Coronary artery (tissue), 2 donors: ENCODE data around the gene KMT2D.

Experiments
- DNase-seq: peaks from one replicate; pipeline ENCODE4 v3.0.0-alpha.2; 2017; ENCODE audit warnings: low spot score
- H3K27ac ChIP-seq, 2 donors: fragments of 200-600 bp; sonication (generic); one replicate each; pipeline ENCODE4 v1.5.1; 2016 to 2019
- H3K4me3 ChIP-seq: fragments of 200-600 bp; sonication (generic); 2 replicates; pipeline ENCODE4 v1.5.1; 2016; ENCODE audit warnings: mild to moderate bottlenecking, moderate library complexity
- TF ChIP-seq, protein P1 (sequence below): fragments of 200-600 bp; sonication (generic); IDR thresholded peaks from one replicate; pipeline ENCODE4 v1.5.1; 2019; ENCODE audit warnings: antibody characterized with exemption

The KMT2D gene, protein sequence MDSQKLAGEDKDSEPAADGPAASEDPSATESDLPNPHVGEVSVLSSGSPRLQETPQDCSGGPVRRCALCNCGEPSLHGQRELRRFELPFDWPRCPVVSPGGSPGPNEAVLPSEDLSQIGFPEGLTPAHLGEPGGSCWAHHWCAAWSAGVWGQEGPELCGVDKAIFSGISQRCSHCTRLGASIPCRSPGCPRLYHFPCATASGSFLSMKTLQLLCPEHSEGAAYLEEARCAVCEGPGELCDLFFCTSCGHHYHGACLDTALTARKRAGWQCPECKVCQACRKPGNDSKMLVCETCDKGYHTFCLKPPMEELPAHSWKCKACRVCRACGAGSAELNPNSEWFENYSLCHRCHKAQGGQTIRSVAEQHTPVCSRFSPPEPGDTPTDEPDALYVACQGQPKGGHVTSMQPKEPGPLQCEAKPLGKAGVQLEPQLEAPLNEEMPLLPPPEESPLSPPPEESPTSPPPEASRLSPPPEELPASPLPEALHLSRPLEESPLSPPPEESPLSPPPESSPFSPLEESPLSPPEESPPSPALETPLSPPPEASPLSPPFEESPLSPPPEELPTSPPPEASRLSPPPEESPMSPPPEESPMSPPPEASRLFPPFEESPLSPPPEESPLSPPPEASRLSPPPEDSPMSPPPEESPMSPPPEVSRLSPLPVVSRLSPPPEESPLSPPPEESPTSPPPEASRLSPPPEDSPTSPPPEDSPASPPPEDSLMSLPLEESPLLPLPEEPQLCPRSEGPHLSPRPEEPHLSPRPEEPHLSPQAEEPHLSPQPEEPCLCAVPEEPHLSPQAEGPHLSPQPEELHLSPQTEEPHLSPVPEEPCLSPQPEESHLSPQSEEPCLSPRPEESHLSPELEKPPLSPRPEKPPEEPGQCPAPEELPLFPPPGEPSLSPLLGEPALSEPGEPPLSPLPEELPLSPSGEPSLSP (N-terminal part only)

DNA sequence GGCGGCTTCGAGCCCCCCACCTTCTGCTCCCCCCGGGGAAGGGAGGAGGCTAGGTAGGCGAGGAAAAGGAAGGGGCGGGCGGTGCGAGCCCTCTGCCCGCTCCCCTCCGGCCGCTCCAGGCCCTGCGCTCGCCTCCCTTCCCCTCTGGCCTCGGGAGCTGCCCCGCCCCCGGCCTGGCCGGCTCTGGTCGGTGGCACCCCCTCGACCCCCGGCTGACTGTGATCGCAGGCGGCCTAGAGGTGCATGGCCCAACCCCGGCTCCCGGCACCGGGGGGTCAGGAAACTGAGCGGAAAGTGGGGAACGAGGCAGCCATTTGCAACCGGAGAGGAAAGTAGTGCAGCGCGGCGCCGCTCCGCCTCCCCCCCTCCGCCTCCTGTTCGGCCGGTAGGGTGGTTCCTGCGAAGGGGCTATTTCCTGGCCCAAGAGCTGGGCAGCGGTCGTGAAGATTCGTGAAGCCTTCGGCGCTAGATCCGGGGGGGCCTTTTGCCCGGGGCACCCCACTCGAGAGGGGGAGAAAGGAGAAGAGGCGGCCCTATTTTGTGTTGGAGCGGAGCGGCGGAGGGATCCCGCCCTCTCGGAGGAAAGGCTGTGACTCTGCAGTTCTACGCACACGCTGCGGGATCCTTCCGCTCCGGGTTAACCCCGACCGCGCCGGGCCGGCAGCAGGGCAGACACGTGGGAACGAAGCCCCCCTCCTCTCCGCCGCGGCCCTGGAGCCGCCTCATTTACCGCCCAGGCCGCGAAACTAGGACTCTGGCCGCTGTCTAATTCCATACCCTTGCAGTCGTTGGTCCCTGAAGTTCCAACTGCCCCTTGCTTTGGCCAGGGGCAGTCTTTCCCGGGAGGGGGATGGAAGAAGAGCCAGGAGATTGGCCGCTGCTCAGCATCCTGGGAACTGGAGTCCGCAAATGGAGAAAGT lies at the start of gene KMT2D:
Gene KMT2D (minus strand): TSS at position 558 of the 920 bp plus-strand sequence. CDS start 5,470 bp downstream, outside the sequence.
- DNase-seq: peak; percentile 94
- Histone ChIP-seq H3K4me3 (peak within 1 kb of the TSS; percentile 88), H3K27ac (peak within 1 kb of the TSS; percentile 88 to 98)
- TF ChIP-seq, protein P1, sequence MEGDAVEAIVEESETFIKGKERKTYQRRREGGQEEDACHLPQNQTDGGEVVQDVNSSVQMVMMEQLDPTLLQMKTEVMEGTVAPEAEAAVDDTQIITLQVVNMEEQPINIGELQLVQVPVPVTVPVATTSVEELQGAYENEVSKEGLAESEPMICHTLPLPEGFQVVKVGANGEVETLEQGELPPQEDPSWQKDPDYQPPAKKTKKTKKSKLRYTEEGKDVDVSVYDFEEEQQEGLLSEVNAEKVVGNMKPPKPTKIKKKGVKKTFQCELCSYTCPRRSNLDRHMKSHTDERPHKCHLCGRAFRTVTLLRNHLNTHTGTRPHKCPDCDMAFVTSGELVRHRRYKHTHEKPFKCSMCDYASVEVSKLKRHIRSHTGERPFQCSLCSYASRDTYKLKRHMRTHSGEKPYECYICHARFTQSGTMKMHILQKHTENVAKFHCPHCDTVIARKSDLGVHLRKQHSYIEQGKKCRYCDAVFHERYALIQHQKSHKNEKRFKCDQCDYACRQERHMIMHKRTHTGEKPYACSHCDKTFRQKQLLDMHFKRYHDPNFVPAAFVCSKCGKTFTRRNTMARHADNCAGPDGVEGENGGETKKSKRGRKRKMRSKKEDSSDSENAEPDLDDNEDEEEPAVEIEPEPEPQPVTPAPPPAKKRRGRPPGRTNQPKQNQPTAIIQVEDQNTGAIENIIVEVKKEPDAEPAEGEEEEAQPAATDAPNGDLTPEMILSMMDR: no peak

DNA sequence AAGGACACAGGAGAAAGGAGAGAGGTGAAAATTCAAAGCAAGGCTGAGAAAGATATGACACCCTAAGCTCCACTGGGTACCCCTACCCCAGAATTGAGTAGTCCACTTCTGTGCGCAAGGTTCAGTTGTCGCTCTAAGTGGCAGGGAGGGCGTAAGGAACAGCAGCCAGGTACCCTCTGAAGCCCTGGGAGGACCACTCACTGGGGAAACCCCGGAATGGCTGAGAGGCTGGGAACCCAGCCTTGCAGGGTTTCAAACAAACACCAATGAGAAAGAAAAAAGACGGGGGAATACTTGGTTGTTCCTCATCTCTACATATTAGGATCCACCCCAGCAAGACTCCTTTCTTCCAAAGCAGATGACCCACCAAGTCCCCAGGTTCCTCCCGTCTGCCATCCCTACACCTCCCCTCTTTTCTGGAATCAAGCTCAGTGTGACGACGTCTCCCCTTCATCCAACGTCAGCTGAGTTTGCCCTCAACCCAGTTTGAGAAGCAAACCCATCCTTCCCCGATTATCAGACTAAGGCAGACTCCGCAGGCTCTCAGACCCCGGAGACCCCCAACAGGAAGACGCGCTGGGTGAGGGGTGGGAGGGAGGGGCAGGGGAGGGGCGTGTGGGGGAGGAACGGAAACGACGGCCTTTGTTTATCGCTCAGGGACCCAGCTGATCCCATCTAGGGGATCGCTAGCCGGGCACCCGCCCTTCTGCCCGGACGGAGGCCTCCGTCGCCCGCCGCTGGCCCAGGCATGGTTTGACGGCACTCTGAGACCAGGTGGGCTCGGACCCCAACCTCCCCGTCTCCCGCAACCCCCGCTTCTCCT lies 49.3 kb upstream of the KMT2D start:
- Histone ChIP-seq H3K4me3 (peak overlapping the region; percentile 80), H3K27ac (peak overlapping the region; percentile 93 to 98)
- TF ChIP-seq, protein P1: no peak
- DNase-seq: no peak

DNA sequence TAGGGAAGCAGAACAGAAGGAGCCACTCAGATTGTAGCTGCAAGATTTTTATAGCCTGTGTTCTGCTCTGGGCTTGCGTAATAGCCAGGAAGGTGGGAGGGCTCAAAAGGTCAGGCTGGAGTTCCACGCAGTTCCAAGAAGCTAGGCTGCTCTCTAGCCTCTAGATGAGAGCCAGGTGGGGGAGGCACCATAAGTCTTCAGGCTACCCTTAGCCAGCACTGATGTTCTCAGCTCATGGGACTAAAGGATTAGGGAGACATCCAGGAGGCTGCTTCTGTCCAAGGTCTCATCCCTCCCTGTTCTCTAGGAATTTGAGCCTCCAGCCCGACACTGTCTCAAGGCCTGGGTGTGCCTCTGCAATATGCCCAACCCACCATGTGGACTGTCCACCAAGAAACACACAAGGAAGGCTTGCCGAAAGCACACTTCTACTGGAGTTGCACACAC lies 48.4 kb upstream of the KMT2D start:
- no peak for DNase-seq
- TF ChIP-seq, protein P1: no peak
- peak overlapping the region; percentile 80 for H3K4me3 ChIP-seq
- H3K27ac ChIP-seq: peak overlapping the region; percentile 93 to 98

DNA sequence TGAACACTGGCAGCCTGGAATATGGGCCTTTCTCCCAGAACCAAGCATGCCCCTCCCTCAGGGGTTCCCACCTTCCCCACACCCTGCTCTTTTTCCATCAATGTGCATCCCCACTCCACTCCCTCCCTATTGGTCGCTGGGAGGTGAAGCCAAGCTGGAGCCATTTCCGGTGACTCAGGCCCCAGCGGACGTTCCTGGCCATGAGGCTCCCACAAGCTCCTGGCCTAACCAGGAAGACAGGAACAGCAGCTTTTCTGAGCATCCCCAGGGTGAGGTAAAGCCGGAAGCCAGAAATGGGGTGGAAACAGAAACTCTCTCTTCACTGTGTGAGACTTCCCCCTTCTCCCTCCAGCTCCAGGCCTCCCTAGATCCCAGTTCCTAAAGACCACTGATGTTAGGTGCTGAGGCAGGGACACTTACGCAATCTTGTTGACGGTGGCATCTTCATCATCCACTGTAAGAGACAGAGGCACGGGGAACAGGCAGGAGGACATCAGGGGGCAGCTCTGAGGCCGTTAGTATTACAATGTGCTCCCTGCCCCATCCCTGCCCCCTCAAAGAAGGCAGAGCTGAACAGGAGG lies 45.0 kb upstream of the KMT2D start:
- TF ChIP-seq, protein P1: no peak
- H3K27ac ChIP-seq: peak overlapping the region in 1 of 2 donors; percentile 49
- DNase-seq: no peak
- H3K4me3 ChIP-seq: no peak overlapping the region

DNA sequence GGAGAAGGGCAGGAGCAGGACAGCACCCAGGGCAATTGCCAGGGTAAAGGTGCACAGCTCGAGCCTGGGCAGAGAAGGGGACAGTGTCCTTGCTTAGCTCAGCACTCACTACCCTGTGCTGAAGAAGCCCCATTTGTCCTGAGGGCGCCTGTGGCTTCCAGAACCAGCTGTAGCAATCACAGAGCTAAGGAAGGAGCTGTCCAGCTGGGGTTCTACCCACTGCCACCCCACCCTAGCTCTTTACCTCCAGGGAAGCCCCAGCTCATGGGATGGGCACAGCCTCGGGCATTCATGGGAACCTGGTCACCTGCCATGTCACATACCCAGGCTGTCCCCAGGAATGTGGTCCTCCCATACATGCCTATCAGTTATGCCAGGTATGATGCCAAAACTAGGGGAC lies 44.2 kb upstream of the KMT2D start:
- TF ChIP-seq, protein P1: no peak
- DNase-seq: no peak
- H3K4me3 ChIP-seq: no peak overlapping the region
- H3K27ac ChIP-seq: no peak overlapping the region
